ENCODE data around the gene JARID2. TPM values are rescaled to one million over a fixed set of nuclear protein-coding genes. Genes with fewer than 3 reads are reported as not detected.
A peak's percentile ranks its signal among the peaks of the same experiment; 100 is the strongest.
"Not testable (repeated sequence)": the region's sequence is repeated elsewhere in the genome, so short reads cannot be mapped to it uniquely, and the experiment has no call there.

The JARID2 gene
- total RNA-seq, 4 donors from 2014 or later, result 11.6 to 22.5 (median 16.4) TPM

- in situ Hi-C loops (cut with MboI; ENCODE audit: low sequenced_read_pairs in 4 of 4) (no loop called here), intact Hi-C loops (cut with DNase I; ENCODE audit: low total_unique reads) (no loop called here)
- no peaks in the 10 kb centered on the region for H3K27me3 ChIP-seq
- peak overlapping the region in 3 of 4 donors; percentile 6 to 52 (median 49) for H3K27ac ChIP-seq
- DNase-seq (no peak), ATAC-seq (no peak)
- peaks cover 38 to 54% of the 10 kb centered on the region in 2 donors for H3K4me1 ChIP-seq
- no peaks in the 10 kb centered on the region for H3K36me3 ChIP-seq
- H3K9me3 ChIP-seq, result no peaks in the 10 kb centered on the region
- TF ChIP-seq POLR2A (IDR thresholded peaks at IDR 0.05) (no peak), CTCF (IDR thresholded peaks at IDR 0.05 in 4 of 5, conservative IDR thresholded peaks at IDR 0.05 in 1 of 5) (no peak)
- H3K4me3 ChIP-seq, result no peak overlapping the region
These were observed 46.9 kb downstream of the JARID2 start for GRCh38 chr6:15292721-15293302.

GRCh38 chr6:15293674-15294073 lies 47.8 kb downstream of the JARID2 start:
- H3K4me3 ChIP-seq, result no peak overlapping the region
- peak overlapping the region in 3 of 4 donors; percentile 6 to 52 (median 49) for H3K27ac ChIP-seq
- no peak for TF ChIP-seq CTCF (IDR thresholded peaks at IDR 0.05 in 4 of 5, conservative IDR thresholded peaks at IDR 0.05 in 1 of 5)
- no peak for TF ChIP-seq POLR2A (IDR thresholded peaks at IDR 0.05)
- H3K36me3 ChIP-seq, result no peaks in the 10 kb centered on the region
- no peak for DNase-seq
- no peaks in the 10 kb centered on the region for H3K9me3 ChIP-seq
- in situ Hi-C loops (cut with MboI; ENCODE audit: low sequenced_read_pairs in 4 of 4) (no loop called here), intact Hi-C loops (cut with DNase I; ENCODE audit: low total_unique reads) (no loop called here)
- ATAC-seq, result peak; percentile 40 to 73
- H3K4me1 ChIP-seq, result peaks cover 34 to 52% of the 10 kb centered on the region in 2 donors
- no peaks in the 10 kb centered on the region for H3K27me3 ChIP-seq

GRCh38 chr6:15294504-15294903 lies 48.6 kb downstream of the JARID2 start:
- intact Hi-C loops (cut with DNase I; ENCODE audit: low total_unique reads), result no loop called here
- H3K4me3 ChIP-seq, result no peak overlapping the region
- no peak for TF ChIP-seq POLR2A (IDR thresholded peaks at IDR 0.05)
- TF ChIP-seq CTCF (IDR thresholded peaks at IDR 0.05 in 4 of 5, conservative IDR thresholded peaks at IDR 0.05 in 1 of 5), result no peak
- H3K27me3 ChIP-seq, result no peaks in the 10 kb centered on the region
- no peaks in the 10 kb centered on the region for H3K36me3 ChIP-seq
- H3K27ac ChIP-seq, result no peak overlapping the region
- in situ Hi-C loops (cut with MboI; ENCODE audit: low sequenced_read_pairs in 4 of 4), result no loop called here
- DNase-seq (no peak), ATAC-seq (no peak)
- no peaks in the 10 kb centered on the region for H3K9me3 ChIP-seq
- peaks cover 35 to 50% of the 10 kb centered on the region in 2 donors for H3K4me1 ChIP-seq

- ATAC-seq (no peak), DNase-seq (no peak)
- Histone ChIP-seq H3K9me3 (no peaks in the 10 kb centered on the region), H3K4me1 (peaks cover 42 to 57% of the 10 kb centered on the region in 2 donors), H3K4me3 (no peak overlapping the region), H3K27me3 (no peaks in the 10 kb centered on the region), H3K27ac (no peak overlapping the region), H3K36me3 (no peaks in the 10 kb centered on the region)
- in situ Hi-C loops (cut with MboI; ENCODE audit: low sequenced_read_pairs in 4 of 4) (no loop called here), intact Hi-C loops (cut with DNase I; ENCODE audit: low total_unique reads) (no loop called here)
- TF ChIP-seq POLR2A (IDR thresholded peaks at IDR 0.05) (no peak), CTCF (IDR thresholded peaks at IDR 0.05 in 4 of 5, conservative IDR thresholded peaks at IDR 0.05 in 1 of 5) (no peak)
These were observed 50.4 kb downstream of the JARID2 start for GRCh38 chr6:15296249-15296648.

- peaks cover 47 to 62% of the 10 kb centered on the region in 2 donors for H3K4me1 ChIP-seq
- in situ Hi-C loops (cut with MboI; ENCODE audit: low sequenced_read_pairs in 4 of 4), result no loop called here
- no peak overlapping the region for H3K4me3 ChIP-seq
- ATAC-seq (no peak), DNase-seq (no peak)
- intact Hi-C loops (cut with DNase I; ENCODE audit: low total_unique reads), result no loop called here
- no peaks in the 10 kb centered on the region for H3K9me3 ChIP-seq
- no peaks in the 10 kb centered on the region for H3K36me3 ChIP-seq
- TF ChIP-seq POLR2A (IDR thresholded peaks at IDR 0.05), result no peak
- TF ChIP-seq CTCF (IDR thresholded peaks at IDR 0.05 in 4 of 5, conservative IDR thresholded peaks at IDR 0.05 in 1 of 5), result no peak
- no peaks in the 10 kb centered on the region for H3K27me3 ChIP-seq
- H3K27ac ChIP-seq, result no peak overlapping the region
These were observed 50.9 kb downstream of the JARID2 start for GRCh38 chr6:15296735-15297134.

DNA sequence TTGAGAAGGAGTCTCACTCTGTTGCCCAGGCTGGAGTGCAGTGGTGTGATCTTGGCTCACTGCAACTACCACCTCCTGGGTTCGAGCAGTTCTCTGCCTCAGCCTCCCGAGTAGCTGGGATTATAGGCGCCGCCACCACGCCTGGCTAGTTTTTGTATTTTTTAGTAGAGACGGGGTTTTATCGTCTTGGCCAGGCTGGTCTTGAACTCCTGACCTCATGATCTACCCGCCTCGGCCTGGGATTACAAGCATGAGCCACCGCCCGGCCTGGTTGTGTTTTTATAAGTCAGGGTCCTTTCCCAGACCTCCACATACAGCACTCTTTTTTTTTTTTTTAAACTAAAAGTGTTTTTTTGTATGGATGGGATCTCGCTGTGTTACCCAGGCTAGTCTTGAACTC lies 51.3 kb downstream of the JARID2 start:
- H3K4me1 ChIP-seq, result peaks cover 50 to 66% of the 10 kb centered on the region in 2 donors
- H3K27me3 ChIP-seq; in situ Hi-C loops (cut with MboI; ENCODE audit: low sequenced_read_pairs in 4 of 4); DNase-seq; H3K4me3 ChIP-seq; H3K27ac ChIP-seq; intact Hi-C loops (cut with DNase I; ENCODE audit: low total_unique reads); ATAC-seq; H3K9me3 ChIP-seq; H3K36me3 ChIP-seq: not testable (repeated sequence)

Data from gastrocnemius medialis (tissue), 4 donors.